Measurements from ENCODE around the gene FOXA3.
"Not testable (repeated sequence)": the region's sequence is repeated elsewhere in the genome, so short reads cannot be mapped to it uniquely, and the experiment has no call there.

Gene FOXA3

GRCh38 chr19:45854167-45854778 is 9.9 kb upstream of the FOXA3 start:
- H3K4me3 Mint-ChIP-seq = no peak overlapping the region
- peaks cover 11% of the 10 kb centered on the region for H3K4me1 Mint-ChIP-seq
- no peaks in the 10 kb centered on the region for H3K27me3 Mint-ChIP-seq
- peaks cover 24% of the 10 kb centered on the region for H3K36me3 Mint-ChIP-seq
- no peak overlapping the region for H3K27ac Mint-ChIP-seq
- DNase-seq (ENCODE audit: low spot score in 2 of 2) = no peak
- H3K9me3 Mint-ChIP-seq = no peaks in the 10 kb centered on the region
- ATAC-seq (ENCODE audit: low read depth) = no peak

- Mint-ChIP-seq H3K27ac (no peak overlapping the region), H3K27me3 (peaks cover 14% of the 10 kb centered on the region), H3K4me3 (peak overlapping the region; percentile 46), H3K36me3 (peaks cover 10% of the 10 kb centered on the region), H3K4me1 (peaks cover 25% of the 10 kb centered on the region), H3K9me3 (no peaks in the 10 kb centered on the region)
- DNase-seq (ENCODE audit: low spot score in 2 of 2) (no peak), ATAC-seq (ENCODE audit: low read depth) (no peak)
Observed at GRCh38 chr19:45860359-45861259, 3.5 kb upstream of the FOXA3 start.

- peak overlapping the region; percentile 93 for H3K4me3 Mint-ChIP-seq
- H3K27ac Mint-ChIP-seq = peak overlapping the region; percentile 87
- peaks cover 25% of the 10 kb centered on the region for H3K4me1 Mint-ChIP-seq
- peaks cover 10% of the 10 kb centered on the region for H3K36me3 Mint-ChIP-seq
- H3K9me3 Mint-ChIP-seq = no peaks in the 10 kb centered on the region
- no peak for ATAC-seq (ENCODE audit: low read depth)
- no peak for DNase-seq (ENCODE audit: low spot score in 2 of 2)
- H3K27me3 Mint-ChIP-seq = peaks cover 17% of the 10 kb centered on the region
Observed at GRCh38 chr19:45862271-45862563, 1.9 kb upstream of the FOXA3 start.

- ATAC-seq (ENCODE audit: low read depth) (peak; percentile 94), DNase-seq (ENCODE audit: low spot score in 2 of 2) (peak; percentile 93 to 97)
- H3K4me3 Mint-ChIP-seq = peak within 1 kb of the TSS; percentile 93
- no peaks in the 10 kb centered on the region for H3K9me3 Mint-ChIP-seq
- peaks cover 25% of the 10 kb centered on the region for H3K4me1 Mint-ChIP-seq
- H3K27ac Mint-ChIP-seq = peak within 1 kb of the TSS; percentile 87
- peaks cover 17% of the 10 kb centered on the region for H3K27me3 Mint-ChIP-seq
- peaks cover 10% of the 10 kb centered on the region for H3K36me3 Mint-ChIP-seq
Observed at GRCh38 chr19:45862564-45863334, 1.4 kb upstream of the FOXA3 start, which contains the start of gene SYMPK. SYMPK (minus strand) TSS chr19:45863147; CDS start chr19:45854495, 8,652 bp downstream.

- DNase-seq (ENCODE audit: low spot score in 2 of 2) = no peak
- ATAC-seq (ENCODE audit: low read depth) = no peak
- Mint-ChIP-seq H3K36me3 (peaks cover 6% of the 10 kb centered on the region), H3K27ac (peak overlapping the region; percentile 87), H3K4me3 (peak overlapping the region; percentile 93), H3K27me3 (peaks cover 17% of the 10 kb centered on the region), H3K9me3 (no peaks in the 10 kb centered on the region), H3K4me1 (peaks cover 20% of the 10 kb centered on the region)
Observed at GRCh38 chr19:45863335-45863839, 739 bp upstream of the FOXA3 start.

- peak overlapping the region; percentile 43 for H3K4me3 Mint-ChIP-seq
- H3K27me3 Mint-ChIP-seq = peaks cover 17% of the 10 kb centered on the region
- DNase-seq (ENCODE audit: low spot score in 2 of 2) (no peak), ATAC-seq (ENCODE audit: low read depth) (no peak)
- H3K9me3 Mint-ChIP-seq = no peaks in the 10 kb centered on the region
- H3K36me3 Mint-ChIP-seq = peaks cover 2% of the 10 kb centered on the region
- peaks cover 20% of the 10 kb centered on the region for H3K4me1 Mint-ChIP-seq
- H3K27ac Mint-ChIP-seq = no peak overlapping the region
Observed at GRCh38 chr19:45864629-45865082, 530 bp downstream of the FOXA3 start.

GRCh38 chr19:45865269-45865948 is 1.3 kb downstream of the FOXA3 start:
- H3K27me3 Mint-ChIP-seq = peaks cover 17% of the 10 kb centered on the region
- H3K4me1 Mint-ChIP-seq = peaks cover 20% of the 10 kb centered on the region
- no peaks in the 10 kb centered on the region for H3K9me3 Mint-ChIP-seq
- DNase-seq (ENCODE audit: low spot score in 2 of 2) (no peak), ATAC-seq (ENCODE audit: low read depth) (no peak)
- H3K27ac Mint-ChIP-seq = no peak overlapping the region
- H3K4me3 Mint-ChIP-seq = no peak overlapping the region
- H3K36me3 Mint-ChIP-seq = peaks cover 2% of the 10 kb centered on the region

GRCh38 chr19:45866400-45867176 is 2.5 kb downstream of the FOXA3 start:
- Mint-ChIP-seq H3K4me1 (peaks cover 17% of the 10 kb centered on the region), H3K36me3 (no peaks in the 10 kb centered on the region), H3K9me3 (no peaks in the 10 kb centered on the region), H3K4me3 (no peak overlapping the region), H3K27me3 (peaks cover 17% of the 10 kb centered on the region), H3K27ac (no peak overlapping the region)
- ATAC-seq (ENCODE audit: low read depth) (no peak), DNase-seq (ENCODE audit: low spot score in 2 of 2) (no peak)

GRCh38 chr19:45867241-45867640 is 3.1 kb downstream of the FOXA3 start:
- not testable (repeated sequence) for DNase-seq (ENCODE audit: low spot score in 2 of 2); H3K9me3 Mint-ChIP-seq; H3K27ac Mint-ChIP-seq; H3K4me3 Mint-ChIP-seq; H3K36me3 Mint-ChIP-seq; ATAC-seq (ENCODE audit: low read depth)
- H3K4me1 Mint-ChIP-seq = peaks cover 13% of the 10 kb centered on the region
- H3K27me3 Mint-ChIP-seq = peaks cover 18% of the 10 kb centered on the region

GRCh38 chr19:45870798-45871197 is 6.7 kb downstream of the FOXA3 start:
- no peak for ATAC-seq (ENCODE audit: low read depth)
- Mint-ChIP-seq H3K4me1 (no peaks in the 10 kb centered on the region), H3K36me3 (no peaks in the 10 kb centered on the region), H3K4me3 (no peak overlapping the region), H3K27ac (no peak overlapping the region), H3K9me3 (no peaks in the 10 kb centered on the region), H3K27me3 (peaks cover 15% of the 10 kb centered on the region)
- DNase-seq (ENCODE audit: low spot score in 2 of 2) = no peak

- ATAC-seq (ENCODE audit: low read depth) (no peak), DNase-seq (ENCODE audit: low spot score in 2 of 2) (no peak)
- Mint-ChIP-seq H3K9me3 (no peaks in the 10 kb centered on the region), H3K4me3 (no peak overlapping the region), H3K4me1 (peaks cover 4% of the 10 kb centered on the region), H3K36me3 (no peaks in the 10 kb centered on the region), H3K27ac (no peak overlapping the region), H3K27me3 (peaks cover 21% of the 10 kb centered on the region)
Observed at GRCh38 chr19:45872095-45872919, 8.2 kb downstream of the FOXA3 start.

- peaks cover 4% of the 10 kb centered on the region for H3K4me1 Mint-ChIP-seq
- no peak for DNase-seq (ENCODE audit: low spot score in 2 of 2)
- H3K36me3 Mint-ChIP-seq = no peaks in the 10 kb centered on the region
- H3K4me3 Mint-ChIP-seq = no peak overlapping the region
- H3K27ac Mint-ChIP-seq = no peak overlapping the region
- no peak for ATAC-seq (ENCODE audit: low read depth)
- no peaks in the 10 kb centered on the region for H3K9me3 Mint-ChIP-seq
- H3K27me3 Mint-ChIP-seq = peaks cover 26% of the 10 kb centered on the region
Observed at GRCh38 chr19:45873219-45873772, 9.2 kb downstream of the FOXA3 start.
